IPS DF 19.7 (cell line): ENCODE data around the gene RIOX2.

Experiments
- DNase-seq: peaks from one replicate; pipeline ENCODE4 v3.0.0-alpha.2; 2013; ENCODE audit warnings: low read depth, low spot score

RIOX2 gene

DNA sequence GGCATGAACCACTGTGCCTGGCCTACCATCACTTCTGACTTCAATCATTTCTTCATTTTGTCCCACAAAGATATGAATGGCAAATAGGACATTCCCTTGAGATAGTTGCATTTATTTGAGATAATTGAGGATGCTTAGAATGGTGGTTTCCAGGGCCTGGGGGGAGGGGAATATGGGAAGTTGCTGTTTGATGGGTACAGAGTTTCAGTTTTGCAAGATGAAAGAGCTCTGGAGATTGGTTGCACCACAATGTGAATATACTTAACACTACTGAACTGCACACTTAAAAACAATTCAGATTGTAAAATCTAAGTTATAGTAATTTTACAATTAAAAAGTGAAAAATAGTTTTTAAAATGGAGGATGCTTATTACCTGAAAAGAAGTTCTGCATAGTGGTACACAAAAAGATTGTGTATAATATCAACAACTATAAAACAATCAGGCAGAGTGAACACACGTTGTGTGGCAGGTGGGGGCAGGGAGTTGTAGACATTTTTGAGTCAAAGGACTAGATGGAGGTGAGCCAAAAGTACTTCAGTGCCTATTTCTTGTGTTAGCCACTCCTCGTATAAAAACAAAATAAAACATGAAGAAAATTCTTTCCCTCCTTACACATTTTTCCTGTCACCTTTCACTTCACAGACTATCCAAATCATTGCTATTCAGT, 18.5 kb upstream of the RIOX2 start:
- no peak for DNase-seq

DNA sequence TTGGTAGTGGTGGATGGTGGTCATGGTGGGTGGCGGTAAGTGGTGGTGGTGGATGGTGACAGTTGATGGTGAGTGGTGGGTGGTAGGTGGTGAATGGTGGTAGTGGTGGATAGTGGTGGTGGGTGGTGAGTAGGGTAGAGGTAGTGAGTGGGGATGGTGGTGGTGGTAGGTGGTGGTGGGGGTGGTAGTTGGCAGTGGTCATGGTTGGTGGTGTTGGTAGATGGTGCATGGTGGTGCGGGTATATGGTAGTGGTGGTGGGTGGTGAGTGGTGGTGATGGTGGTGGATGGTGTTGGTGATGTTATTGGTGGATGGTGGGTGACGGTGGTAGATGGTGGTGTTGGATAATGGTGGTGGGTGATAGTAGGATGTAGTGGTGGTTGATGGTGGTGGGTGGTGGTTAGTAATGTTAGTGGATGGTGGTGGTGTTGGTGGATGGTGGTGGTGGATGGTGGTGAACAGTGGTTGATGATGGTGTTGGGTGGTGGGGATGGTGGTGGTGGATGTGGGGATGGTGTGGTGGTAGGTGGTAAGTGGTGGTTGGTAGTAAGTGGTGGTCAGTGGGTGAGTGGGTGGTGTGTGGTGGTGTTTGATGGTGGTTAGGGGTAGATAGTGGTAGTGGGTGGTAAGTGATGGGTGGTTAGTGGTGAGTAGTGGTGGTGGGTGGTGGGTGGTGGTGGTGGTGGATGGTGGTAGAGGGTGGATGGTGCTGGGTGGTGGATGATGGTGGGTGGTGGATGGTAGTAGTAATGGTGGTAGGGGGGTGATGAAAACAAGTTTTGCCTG, 16.7 kb upstream of the RIOX2 start:
- no peak for DNase-seq

DNA sequence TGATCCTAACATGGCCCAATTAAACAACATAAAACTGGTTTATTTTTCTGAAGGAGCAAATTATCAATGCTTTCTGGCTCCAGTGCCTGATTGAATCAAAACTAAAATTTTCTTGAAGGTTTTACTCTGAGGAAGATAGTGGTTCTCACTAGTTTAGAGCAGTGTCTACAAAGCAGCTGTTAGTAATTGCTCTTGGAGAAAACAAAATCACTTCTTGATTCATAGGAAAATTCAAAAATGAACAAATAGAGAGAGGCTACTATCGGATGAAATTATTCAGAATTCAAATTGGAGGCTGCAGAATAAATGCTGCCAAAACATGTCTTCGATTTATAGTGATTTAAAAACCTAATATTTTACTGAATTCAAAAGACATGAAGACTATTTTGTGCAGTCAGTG, 15.1 kb upstream of the RIOX2 start:
- no peak for DNase-seq

DNA sequence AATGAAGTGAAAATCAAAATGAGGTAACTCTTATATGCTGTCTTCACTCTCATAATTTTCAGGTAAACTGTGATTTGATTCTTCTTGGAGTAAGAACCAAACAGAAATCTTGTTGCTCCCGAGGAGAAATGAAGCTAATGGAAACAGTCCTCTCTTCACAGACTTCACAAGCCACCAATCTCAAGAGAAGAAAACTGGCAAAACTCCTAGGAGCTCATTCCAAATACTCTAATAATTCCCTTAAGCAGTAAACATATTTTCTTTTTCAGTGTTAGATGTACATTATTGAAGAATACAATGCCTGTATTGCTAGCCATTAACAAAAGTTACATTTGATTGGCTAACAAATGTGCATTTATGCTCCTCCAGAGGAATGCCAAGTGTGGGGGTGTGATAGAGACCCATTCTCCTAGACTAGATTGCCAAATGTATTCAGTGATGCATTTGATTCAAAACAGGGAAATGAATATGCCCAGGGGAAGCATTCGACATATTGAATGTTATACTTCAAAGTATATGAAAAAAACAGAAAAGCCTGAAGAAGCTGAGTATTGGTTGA, 11.8 kb upstream of the RIOX2 start:
- DNase-seq = no peak

DNA sequence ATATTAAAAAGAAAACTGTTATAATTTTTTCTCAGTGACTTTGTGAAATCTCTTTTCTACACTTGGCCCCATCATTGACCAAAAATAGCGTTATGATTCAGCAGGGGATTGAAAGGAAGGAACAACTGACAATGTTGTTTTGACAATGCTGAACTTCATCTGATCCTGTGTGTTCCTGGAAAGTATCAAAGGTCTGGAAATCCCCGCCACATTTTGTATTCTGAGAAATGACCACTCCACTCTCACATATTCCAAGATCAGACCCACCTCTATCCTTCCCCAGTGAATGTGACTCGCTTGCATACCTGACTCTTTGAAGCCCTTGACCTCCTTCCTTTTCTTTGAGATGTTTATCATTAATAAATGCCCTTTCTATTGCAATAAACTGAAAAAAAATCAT, 9.7 kb upstream of the RIOX2 start:
- DNase-seq = no peak

DNA sequence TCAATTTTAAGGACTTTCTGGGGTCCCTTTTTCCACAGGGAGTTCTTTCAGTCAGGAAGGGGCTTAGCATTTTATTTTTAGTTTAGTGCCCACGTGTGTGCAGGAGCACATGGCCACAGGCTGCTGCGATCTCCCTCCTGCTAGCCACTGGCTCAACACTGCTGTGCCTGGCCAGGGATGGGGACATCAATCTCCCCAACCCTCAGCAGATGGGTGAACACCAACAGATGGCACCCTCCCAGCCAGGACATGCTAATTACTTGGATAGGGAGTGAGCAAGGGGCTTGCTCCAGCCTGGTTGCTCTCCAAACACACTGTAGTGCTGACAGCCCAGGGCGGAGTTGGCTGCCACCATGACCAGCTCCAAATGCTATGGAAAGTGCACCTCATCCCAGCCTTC, 7.4 kb upstream of the RIOX2 start:
- DNase-seq = no peak

DNA sequence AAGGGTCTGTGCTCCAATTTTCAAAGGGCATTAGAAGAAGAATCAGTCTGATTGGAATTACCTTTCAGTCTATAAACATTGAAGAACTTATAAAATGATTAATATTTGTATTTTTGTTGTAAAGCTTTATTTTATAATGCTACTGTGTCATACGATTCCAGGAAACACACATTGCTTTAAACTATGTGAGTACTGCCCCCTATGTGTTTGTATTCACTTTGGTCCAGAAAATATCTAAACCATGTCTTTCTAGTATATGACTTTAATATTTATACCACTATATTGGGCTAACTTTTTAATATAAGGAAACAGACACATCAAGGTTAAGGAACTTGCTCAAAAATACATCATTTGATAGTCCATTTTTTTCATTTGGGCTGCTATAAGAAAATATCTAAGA, 3.2 kb upstream of the RIOX2 start:
- no peak for DNase-seq

DNA sequence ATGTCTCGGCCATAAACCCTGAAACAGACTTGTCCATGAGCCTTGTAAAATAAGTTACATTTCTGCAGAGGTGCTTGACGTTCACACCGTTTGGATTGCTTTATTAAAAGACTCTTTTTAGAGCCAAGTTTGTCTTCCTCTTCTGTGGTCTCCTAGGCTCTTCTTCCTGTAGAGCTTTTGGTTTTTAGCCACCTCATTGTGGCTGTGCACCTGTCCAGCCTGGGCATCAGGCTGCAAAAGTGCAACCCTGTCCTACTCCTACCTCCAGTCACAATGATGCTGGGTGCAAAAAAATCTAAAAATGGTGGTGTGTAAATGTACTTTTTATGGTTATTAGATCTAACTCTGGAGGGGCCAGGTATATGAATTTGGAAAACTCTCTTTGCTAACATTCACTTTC, 2.8 kb upstream of the RIOX2 start:
- DNase-seq = no peak

DNA sequence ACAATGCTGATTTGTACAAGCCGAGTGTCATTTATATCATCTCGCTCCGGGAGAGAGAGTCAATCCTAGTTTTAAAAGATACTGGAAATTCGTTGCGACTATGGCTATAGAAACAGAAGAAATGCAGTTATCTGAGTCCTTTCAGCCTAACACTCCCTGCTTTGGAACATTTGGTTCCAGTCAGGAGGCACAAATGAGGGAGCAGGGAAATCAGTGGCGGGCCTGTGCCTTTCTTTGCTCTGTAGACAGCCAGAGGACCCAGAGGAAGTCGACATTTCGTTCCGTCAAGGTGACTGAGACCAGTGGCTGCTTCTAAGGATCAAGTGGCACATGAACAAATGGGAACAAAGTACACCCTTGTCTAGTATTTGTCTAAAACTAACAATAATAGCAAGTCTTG, 745 bp upstream of the RIOX2 start:
- DNase-seq = no peak

DNA sequence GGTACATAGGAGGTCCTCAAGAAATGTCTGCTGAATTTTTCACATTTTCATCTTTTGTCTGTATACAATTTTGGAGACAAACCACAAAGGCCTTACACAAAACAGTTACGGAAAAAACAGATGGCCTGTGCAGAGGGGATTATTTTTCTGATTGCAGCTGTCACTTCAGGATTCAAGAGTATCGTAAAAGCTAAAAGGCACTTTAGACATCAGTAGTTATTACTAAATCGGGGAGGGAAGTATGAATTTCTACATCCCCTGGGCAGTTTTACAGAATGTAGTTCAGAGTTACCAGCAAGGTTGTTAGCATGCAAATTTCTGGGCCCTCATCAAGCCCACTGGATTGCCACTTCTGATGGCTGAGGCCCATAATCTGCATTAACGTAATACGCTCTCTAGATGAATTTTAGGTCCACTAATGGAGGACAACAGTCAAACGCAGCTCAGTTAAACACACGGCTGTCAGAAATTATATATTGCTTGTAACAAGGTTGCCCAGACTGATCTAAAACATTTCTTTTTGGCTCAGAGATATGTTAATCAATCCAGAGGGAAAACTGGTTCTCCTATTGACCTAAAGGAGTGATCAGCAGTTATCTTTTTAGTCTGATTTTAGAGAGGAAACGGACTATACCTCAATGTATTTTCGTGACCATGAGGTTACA, 1.1 kb downstream of the RIOX2 start:
- DNase-seq = no peak

DNA sequence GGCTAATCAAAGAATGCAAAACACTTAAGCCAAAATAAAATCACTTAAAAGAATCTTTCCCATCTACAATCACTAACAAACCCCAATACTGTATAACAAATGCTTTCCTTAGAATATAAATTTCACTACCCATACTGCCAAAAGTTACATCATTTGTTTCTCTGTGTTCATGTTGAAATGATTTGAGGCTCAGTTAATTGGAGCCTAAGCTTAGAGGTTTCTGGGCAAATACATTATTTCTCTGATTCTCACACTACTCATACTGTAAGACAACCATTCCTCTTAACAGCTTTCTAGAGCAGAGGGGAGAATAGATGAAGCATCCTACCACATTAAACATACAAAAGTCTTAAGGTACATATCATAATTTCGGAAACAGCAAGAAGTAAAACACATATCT, 2.1 kb downstream of the RIOX2 start:
- DNase-seq = no peak

DNA sequence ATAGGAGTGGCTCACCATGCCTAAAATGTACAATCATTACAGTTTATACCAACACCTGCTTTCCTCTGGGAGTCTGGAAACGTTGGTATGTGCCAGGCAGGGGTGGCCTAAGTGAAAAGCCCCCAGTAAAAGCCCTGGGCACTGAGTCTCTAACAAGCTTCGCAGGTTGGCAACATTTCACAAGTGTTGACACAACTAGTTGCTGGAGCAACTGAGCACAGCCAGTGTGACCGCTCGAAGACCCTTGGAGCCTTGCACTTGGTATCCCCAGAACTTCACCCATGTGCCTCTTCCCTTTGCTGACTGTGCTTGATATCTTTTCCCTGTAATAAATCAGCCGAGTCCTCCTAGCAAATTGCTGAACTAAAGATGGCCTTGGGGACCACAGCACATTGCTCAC, 2.7 kb downstream of the RIOX2 start:
- no peak for DNase-seq

DNA sequence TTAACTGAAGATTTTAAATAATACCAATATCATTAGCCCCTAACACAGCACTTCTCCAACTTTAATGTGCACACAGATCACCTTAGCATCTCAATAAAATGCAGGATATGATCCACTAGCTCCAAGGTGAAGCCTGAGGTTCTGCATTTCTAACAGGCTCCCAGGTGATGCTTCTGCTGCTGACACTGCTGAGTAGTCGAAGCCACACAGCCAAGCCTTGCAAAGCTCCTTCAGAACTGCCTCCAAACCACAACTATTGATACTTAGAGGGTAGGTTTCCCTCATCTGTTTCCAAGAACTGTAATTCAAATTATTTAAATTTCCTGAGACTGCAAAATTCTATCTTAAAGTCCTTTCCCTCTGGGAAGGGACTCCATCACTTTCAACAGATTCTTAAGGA, 3.9 kb downstream of the RIOX2 start:
- no peak for DNase-seq

DNA sequence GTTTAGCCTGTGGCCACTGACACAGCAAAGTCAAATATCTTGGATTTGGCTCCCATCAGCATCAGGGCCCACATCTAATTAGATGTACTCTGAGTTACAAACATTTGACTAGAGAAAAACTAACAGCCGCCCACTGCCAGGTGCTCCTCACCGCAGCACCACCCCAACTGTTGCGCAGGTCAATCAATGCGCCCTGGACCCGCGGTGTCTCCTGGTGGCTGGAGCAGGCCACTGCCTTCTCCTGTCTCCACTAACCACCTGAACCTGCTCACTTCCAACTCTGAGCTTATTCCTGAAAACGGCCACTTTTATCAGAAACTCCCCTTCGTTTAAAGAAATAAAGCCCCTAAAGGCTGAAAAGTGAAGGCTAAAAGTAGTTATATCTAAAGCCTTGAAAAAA, 4.3 kb downstream of the RIOX2 start:
- DNase-seq = no peak

DNA sequence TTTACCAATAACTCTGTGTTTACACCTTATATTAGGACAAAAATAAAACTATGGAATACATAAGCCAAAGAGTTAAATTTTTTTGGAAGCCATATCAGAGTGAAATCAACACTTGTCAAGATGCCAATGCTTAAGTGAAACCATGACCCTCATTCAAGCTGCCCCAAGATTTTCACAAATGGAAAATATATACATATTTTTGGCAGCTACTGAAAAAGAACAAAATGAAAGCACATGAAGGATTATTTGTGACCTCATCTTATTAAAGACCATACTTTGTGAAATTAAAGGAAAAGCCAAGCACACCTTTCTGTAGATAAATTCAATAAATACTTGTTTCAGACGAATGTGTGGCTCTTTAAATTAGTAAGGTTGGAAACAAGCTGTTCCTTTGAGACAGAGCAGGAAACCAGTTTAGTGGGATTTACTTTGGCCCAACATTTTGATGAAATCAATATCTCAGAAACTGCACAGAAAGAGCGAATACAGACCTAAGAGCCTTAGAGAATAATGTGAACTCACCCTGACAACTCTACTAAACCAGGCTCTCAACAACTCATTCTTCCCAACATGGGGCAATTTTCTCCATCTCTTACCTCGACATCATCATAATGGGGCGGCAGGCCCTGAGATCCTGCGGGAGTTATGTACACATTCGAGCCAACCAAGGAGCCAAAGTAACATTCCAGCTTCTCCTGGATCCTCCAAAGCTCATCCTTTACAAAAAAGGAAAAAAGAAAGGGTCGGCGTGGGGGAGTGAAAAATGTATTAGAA, 11.1 kb downstream of the RIOX2 start:
- DNase-seq = no peak

DNA sequence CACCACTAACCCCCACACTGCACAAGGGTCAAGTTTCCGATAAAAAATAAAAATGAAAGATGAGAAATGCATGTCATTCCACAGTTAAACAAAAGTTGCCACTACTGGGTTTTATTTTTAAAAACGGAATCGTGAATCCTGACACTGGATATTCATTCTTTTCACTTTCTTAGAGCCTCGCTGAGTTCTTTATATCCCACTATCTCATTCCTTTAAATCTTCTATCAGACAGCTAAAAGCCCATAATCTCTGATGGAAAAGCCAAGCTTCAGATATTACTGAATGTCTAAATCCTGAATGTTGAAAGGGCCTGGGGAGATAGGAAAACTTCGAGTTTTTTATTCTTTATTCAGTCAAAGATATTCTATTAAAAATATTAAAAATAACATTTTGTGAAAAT, 11.7 kb downstream of the RIOX2 start:
- DNase-seq = no peak

DNA sequence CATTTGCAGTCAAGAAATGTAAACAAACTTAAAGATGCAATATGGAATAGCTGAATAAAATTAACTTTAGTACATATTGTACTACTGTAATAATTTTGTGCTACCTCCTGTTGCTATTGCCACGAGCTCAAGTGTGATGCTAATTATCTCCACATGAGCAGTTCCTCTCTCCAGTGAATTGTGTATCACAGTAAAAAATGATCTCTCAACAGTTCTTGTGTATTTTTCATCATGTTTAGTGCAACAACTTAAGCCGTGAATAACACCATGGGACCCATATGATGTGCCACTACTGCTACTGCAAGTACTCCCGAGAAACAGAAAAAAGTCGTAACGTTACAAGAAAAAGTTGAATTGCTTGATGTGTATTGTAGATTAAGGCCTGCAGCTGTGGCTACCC, 12.4 kb downstream of the RIOX2 start:
- no peak for DNase-seq

DNA sequence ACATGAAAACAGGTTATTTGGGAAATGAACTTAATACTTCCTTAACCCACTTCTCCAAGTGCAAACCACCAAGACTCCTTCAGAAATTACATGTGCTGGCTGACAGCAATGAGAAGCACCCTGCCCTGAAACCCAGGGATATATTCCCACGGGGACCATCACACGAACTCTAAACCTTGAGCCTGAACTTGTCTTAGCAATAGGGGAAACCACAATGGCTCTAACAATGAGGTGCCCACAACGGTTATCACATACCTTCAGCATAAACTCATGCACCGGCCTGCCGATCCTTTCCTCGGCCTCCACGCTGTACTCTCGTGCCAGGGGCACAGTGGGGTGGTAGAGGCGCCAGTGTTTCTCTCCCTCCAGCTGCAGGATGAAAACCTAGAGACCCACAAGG, 13.4 kb downstream of the RIOX2 start:
- no peak for DNase-seq

DNA sequence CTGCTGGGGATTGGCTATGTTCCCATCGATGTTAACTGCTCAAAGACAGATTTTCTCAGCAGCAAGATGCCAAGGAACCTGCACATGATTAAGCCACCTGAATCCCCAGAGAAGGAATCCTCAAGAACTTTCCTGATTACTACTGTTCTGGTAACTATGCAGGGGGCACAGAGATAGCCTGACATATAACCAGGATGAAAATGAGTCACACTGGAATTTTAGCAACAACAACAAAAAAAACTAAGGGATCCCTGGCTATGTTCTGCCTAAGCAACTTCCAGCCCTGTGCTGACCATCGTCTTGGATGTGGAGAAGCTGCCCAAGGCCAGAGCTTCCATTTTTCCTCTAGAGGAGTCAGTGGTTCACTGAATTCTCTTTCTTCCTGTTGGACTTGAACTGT, 13.8 kb downstream of the RIOX2 start:
- no peak for DNase-seq

DNA sequence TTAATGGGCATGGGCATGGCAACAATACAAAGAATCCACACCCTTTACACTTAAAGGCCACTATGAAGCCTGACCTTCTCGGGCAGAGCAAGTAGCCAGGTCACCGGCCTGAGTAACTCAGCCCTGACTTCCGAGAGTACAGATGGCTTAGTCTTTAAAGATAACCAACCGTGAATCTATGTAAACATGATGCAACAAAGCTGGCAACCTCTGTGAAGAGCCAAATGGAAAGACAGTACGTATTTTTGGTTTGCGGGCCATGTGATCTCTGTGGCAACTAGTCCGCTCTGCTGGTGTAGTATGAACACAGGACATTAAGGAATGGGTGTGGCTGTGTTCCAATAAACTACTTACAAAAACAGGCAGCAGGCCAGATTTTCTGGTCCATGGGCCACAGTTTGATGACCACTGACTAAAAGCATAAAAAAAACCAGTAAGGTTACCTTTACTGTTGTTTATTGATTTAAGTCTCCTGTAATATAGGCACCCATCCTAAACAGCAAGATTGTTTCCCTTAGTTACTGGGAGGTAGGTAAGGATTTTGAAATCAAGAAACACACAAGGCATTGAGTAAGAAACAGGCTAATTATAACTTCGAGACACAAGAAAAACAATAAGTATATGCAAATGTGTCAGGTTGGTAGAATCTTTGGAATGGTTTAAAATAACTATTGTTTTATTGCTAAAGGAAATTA, 14.5 kb downstream of the RIOX2 start:
- DNase-seq = no peak

DNA sequence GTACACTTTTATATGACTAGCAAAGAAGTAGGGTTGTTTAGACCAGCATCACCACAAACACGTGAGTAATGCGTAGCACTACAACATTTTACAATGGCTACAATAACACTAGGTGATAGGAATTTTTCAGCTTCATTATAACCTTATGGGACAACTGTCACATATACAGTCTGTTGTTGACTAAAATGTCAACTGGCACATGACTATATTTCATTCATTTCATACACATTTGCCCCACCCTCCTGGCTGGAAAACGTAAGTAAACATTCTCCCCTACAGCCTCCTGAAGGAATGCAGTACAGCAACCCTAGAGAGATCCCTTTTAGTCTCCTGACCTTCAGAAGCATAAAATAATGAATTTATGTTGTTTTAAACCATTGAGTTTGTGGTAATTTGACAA, 16.2 kb downstream of the RIOX2 start:
- no peak for DNase-seq
